Measurements from ENCODE around the gene USF3. TPM values are rescaled to one million over a fixed set of nuclear protein-coding genes. Genes with fewer than 3 reads are reported as not detected.

USF3 gene
- total and polyA plus RNA-seq, 2 of the 8 experiments (the other 6 are each of a cell fraction or from before 2014, with no cell fraction given): 9.6 to 18.5 TPM

GRCh38 chr3:113697500-113698090 is 1.2 kb upstream of the USF3 start:
- ChIA-PET CTCF (ENCODE audit: partially characterized antibody) (interaction anchor here (1.1 to 1.4 kb wide), 2 partner anchors 32 to 183 kb away, joined by 3 to 5 read pairs; no protein-coding TSS in a partner anchor), POLR2A (ENCODE audit: partially characterized antibody) (interaction anchor here (1.6 to 1.9 kb wide), 2 partner anchors 12 to 17 kb away, joined by 5 to 6 read pairs; no protein-coding TSS in a partner anchor)
- Histone ChIP-seq H3K9me3 (ENCODE audit: insufficient read depth in 2 of 2, low read depth in 1 of 2, low read length in 1 of 2) (no peaks in the 10 kb centered on the region), H3K79me2 (ENCODE audit: control insufficient read depth in 1 of 2, insufficient read depth in 2 of 2, low read length in 2 of 2) (peaks cover 0 to 35% of the 10 kb centered on the region in 2 experiments; a peak in 2 of 4 replicates), H2BK120ac (replicated peaks; ENCODE audit: low read depth, low read length) (no peak overlapping the region), H3K23ac (ENCODE audit: insufficient read length) (no peak overlapping the region), H2BK20ac (ENCODE audit: low read length) (no peak overlapping the region), H2AFZ (ENCODE audit: low read length) (no peak overlapping the region; the same call in 1 of the 2 replicates), H2BK12ac (ENCODE audit: low read depth, low read length) (no peak overlapping the region; the same call in 1 of the 2 replicates), H3K18ac (ENCODE audit: extremely low read depth, low read length) (no peak overlapping the region; the same call in 1 of the 2 replicates), H3K14ac (ENCODE audit: insufficient read length) (no peak overlapping the region), H3K4ac (replicated peaks; ENCODE audit: insufficient read length, low read depth, low read length) (no peak overlapping the region), H3K79me1 (ENCODE audit: low read depth, low read length) (no peaks in the 10 kb centered on the region; the same call in 1 of the 2 replicates), H3K4me1 (replicated peaks in 1 of 4; ENCODE audit: control insufficient read depth in 3 of 4, insufficient read depth in 4 of 4, low read length in 3 of 4) (peaks cover 0 to 11% (median 0%) of the 10 kb centered on the region in 4 experiments; a peak in 4 of 7 replicates), H3K4me3 (ENCODE audit: extremely low read depth in 1 of 4, insufficient read depth in 2 of 4, low read depth in 3 of 4, low read length in 4 of 4) (peak overlapping the region; percentile 87 to 96 (median 91)), H3K9ac (replicated peaks in 1 of 4; ENCODE audit: extremely low read depth in 1 of 4, low read depth in 3 of 4, low read length in 3 of 4) (peak overlapping the region; percentile 31 to 90 (median 71)), H3K4me2 (ENCODE audit: insufficient read depth in 1 of 2, low read depth in 2 of 2, low read length in 2 of 2) (peak overlapping the region; percentile 86 to 94), H3K56ac (replicated peaks; ENCODE audit: insufficient read length, low read depth, low read length) (no peak overlapping the region), H3K23me2 (ENCODE audit: low read depth, low read length) (peaks cover 12% of the 10 kb centered on the region), H4K20me1 (replicated peaks in 1 of 2; ENCODE audit: control insufficient read depth in 1 of 2, insufficient read depth in 2 of 2, low read length in 2 of 2) (no peaks in the 10 kb centered on the region), H3K27ac (ENCODE audit: low read depth, low read length) (0 out of 2 replicates have a peak overlapping the region, but pooled peaks have one; percentile 4), H2AK5ac (ENCODE audit: low read depth, low read length) (no peak overlapping the region), H4K8ac (ENCODE audit: extremely low read depth, insufficient read depth, low read length) (no peak overlapping the region), H3K36me3 (ENCODE audit: control insufficient read depth in 2 of 4, insufficient read depth in 4 of 4, low read length in 3 of 4) (no peaks in the 10 kb centered on the region), H4K5ac (ENCODE audit: insufficient read length, low read depth, low read length) (no peak overlapping the region), H2BK15ac (ENCODE audit: low read length) (no peak overlapping the region), H2BK5ac (ENCODE audit: low read depth, low read length) (0 out of 2 replicates have a peak overlapping the region, but pooled peaks have one; percentile 54), H3K27me3 (replicated peaks in 1 of 4; ENCODE audit: control insufficient read depth in 3 of 4, extremely low read depth in 1 of 4, insufficient read depth in 3 of 4, low read length in 3 of 4) (no peaks in the 10 kb centered on the region), H4K91ac (replicated peaks; ENCODE audit: insufficient read length, low read length) (no peak overlapping the region)
- FAIRE-seq (no peak), DNase-seq (ENCODE audit: low read depth in 1 of 2, low spot score in 2 of 2) (no peak)
- 56% methylated on average over 10 of the region's 10 CpGs; no CpG with 5 or more reads in 1 of the 2 experiments for WGBS, 2 experiments (ENCODE audit: extremely low coverage in 1 of 2, insufficient coverage in 1 of 2, insufficient read length in 1 of 2, insufficient replicate concordance in 2 of 2, low coverage in 1 of 2, low lambda C conversion rate in 2 of 2, missing lambda C conversion rate in 1 of 2)
- TF ChIP-seq SUZ12 (IDR thresholded peaks at IDR 0.05; ENCODE audit: low read length): no peak
- TF ChIP-seq NRF1 (IDR thresholded peaks at IDR 0.05; ENCODE audit: low read depth, low read length): no peak
- TF ChIP-seq CHD2 (IDR thresholded peaks at IDR 0.05; ENCODE audit: low read length): no peak
- TF ChIP-seq POLR2A (IDR thresholded peaks at IDR 0.05; ENCODE audit: control extremely low read depth in 1 of 2, low read depth in 2 of 2, low read length in 2 of 2): no peak
- TF ChIP-seq, protein P1, sequence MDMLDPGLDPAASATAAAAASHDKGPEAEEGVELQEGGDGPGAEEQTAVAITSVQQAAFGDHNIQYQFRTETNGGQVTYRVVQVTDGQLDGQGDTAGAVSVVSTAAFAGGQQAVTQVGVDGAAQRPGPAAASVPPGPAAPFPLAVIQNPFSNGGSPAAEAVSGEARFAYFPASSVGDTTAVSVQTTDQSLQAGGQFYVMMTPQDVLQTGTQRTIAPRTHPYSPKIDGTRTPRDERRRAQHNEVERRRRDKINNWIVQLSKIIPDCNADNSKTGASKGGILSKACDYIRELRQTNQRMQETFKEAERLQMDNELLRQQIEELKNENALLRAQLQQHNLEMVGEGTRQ (IDR thresholded peaks at IDR 0.05; ENCODE audit: low read length): no peak
- no peak for TF ChIP-seq SP2 (IDR thresholded peaks at IDR 0.05; ENCODE audit: low read length)
- no peak for TF ChIP-seq SP1 (IDR thresholded peaks at IDR 0.05; ENCODE audit: low read depth, low read length)
- no peak for TF ChIP-seq BACH1 (IDR thresholded peaks at IDR 0.05; ENCODE audit: low read length)
- no peak for TF ChIP-seq CTBP2 (IDR thresholded peaks at IDR 0.05; ENCODE audit: borderline replicate concordance, insufficient read depth, insufficient read length, low read length)
- TF ChIP-seq CBX5 (IDR thresholded peaks at IDR 0.05; ENCODE audit: low read depth, low read length): no peak
- TF ChIP-seq JUN (IDR thresholded peaks at IDR 0.05; ENCODE audit: low read depth, low read length): no peak
- no peak for TF ChIP-seq EZH2 (IDR thresholded peaks at IDR 0.05; ENCODE audit: low read depth, low read length, severe bottlenecking)
- TF ChIP-seq CREB1 (IDR thresholded peaks at IDR 0.05): no peak

Measured in H1 (cell line).